WTC11 (cell line): ENCODE results near the gene TRIM9. TPM values are rescaled to one million over a fixed set of nuclear protein-coding genes. Genes with fewer than 3 reads are reported as not detected.

ENCODE experiments used
- ATAC-seq: fragments of 200-7000 bp; cut with Tn5 transposase; 2 replicates; pipeline ENCODE4 v1.10.0; 2021; ENCODE audit warnings: mild to moderate bottlenecking, moderate library complexity
- CTCF ChIA-PET: fragments of 300-600 bp; sonication (Branson Sonifier 250); formaldehyde crosslinking; loops from one replicate; lab custom pipeline; 2021; ENCODE audit warnings: antibody characterized with exemption; lab: Charles Lee
- POLR2A ChIA-PET: fragments of 350-600 bp; sonication (Branson Sonifier 250); formaldehyde crosslinking; loops from one replicate; lab custom pipeline; 2021; ENCODE audit warnings: antibody characterized with exemption; lab: Charles Lee
- DNase-seq: peaks from one replicate; pipeline ENCODE4 v3.0.0; 2021; ENCODE audit warnings: low spot score
- H3K27ac Mint-ChIP-seq: 2 replicates; pipeline ENCODE4 v1.8.0; 2021; ENCODE audit warnings: mixed read lengths
- H3K27me3 Mint-ChIP-seq: 2 replicates; pipeline ENCODE4 v1.8.0; 2021; ENCODE audit warnings: low read depth, mild to moderate bottlenecking, moderate library complexity, mixed read lengths
- H3K36me3 Mint-ChIP-seq: 2 replicates; pipeline ENCODE4 v1.8.0; 2021; ENCODE audit warnings: mixed read lengths
- H3K4me1 Mint-ChIP-seq: 2 replicates; pipeline ENCODE4 v1.8.0; 2022; ENCODE audit warnings: mixed read lengths
- H3K4me3 Mint-ChIP-seq: 2 replicates; pipeline ENCODE4 v1.8.0; 2021; ENCODE audit warnings: mild to moderate bottlenecking, moderate library complexity, mixed read lengths
- H3K9me3 Mint-ChIP-seq: 2 replicates; pipeline ENCODE4 v1.8.0; 2021; ENCODE audit warnings: mixed read lengths
- GRHL2 ChIP-seq: fragments of 250-450 bp; sonication (Bioruptor Pico); IDR thresholded peaks from 2 replicates; pipeline ENCODE4 v1.8.0; 2022; ENCODE audit warnings: mild to moderate bottlenecking, moderate library complexity; ENCODE audit not compliant: insufficient replicate concordance, severe bottlenecking
- MXD4 ChIP-seq: fragments of 250-450 bp; sonication (Bioruptor Pico); IDR thresholded peaks from 2 replicates; pipeline ENCODE4 v1.8.0; 2021; ENCODE audit warnings: mild to moderate bottlenecking, moderate library complexity, borderline replicate concordance
- NFATC4 ChIP-seq: fragments of 250-450 bp; sonication (Bioruptor Pico); IDR thresholded peaks from 2 replicates; pipeline ENCODE4 v1.9.0; 2021; ENCODE audit warnings: mild to moderate bottlenecking
- NFE2L1 ChIP-seq: sonication (generic); formaldehyde crosslinking; IDR thresholded peaks from 2 replicates; pipeline ENCODE4 v1.8.1; 2023; ENCODE audit warnings: missing genetic modification reagents
- RORB ChIP-seq: fragments of 250-450 bp; sonication (Bioruptor Pico); IDR thresholded peaks from 2 replicates; pipeline ENCODE4 v1.9.0; 2021; ENCODE audit warnings: mild to moderate bottlenecking
- SP1 ChIP-seq: sonication (generic); formaldehyde crosslinking; conservative IDR thresholded peaks from 2 replicates; pipeline ENCODE4 v1.8.1; 2022; ENCODE audit warnings: missing genetic modification reagents
- TEAD1 ChIP-seq: sonication (generic); formaldehyde crosslinking; IDR thresholded peaks from 2 replicates; pipeline ENCODE4 v1.8.0; 2022; ENCODE audit warnings: mild to moderate bottlenecking, missing genetic modification reagents
- ZNF219 ChIP-seq: sonication (generic); formaldehyde crosslinking; IDR thresholded peaks from 2 replicates; pipeline ENCODE4 v1.8.0; 2023; ENCODE audit warnings: missing genetic modification reagents, mild to moderate bottlenecking, borderline replicate concordance
- total RNA-seq: library from RNA; stranded (reverse); gene quantifications from 3 replicates; pipeline ENCODE4 v1.2.3, GENCODE V29; 2021
- TF ChIP-seq, protein P1 (sequence below): sonication (generic); formaldehyde crosslinking; IDR thresholded peaks from 2 replicates; pipeline ENCODE4 v1.8.1; 2022; ENCODE audit warnings: missing genetic modification reagents, borderline replicate concordance
- TF ChIP-seq, protein P2 (sequence below): sonication (generic); formaldehyde crosslinking; IDR thresholded peaks from 2 replicates; pipeline ENCODE4 v1.8.1; 2023; ENCODE audit warnings: mild to moderate bottlenecking, missing genetic modification reagents, moderate library complexity
- TF ChIP-seq, protein P3 (sequence below): fragments of 250-450 bp; sonication (Bioruptor Pico); conservative IDR thresholded peaks from 2 replicates; pipeline ENCODE4 v1.9.0; 2021; ENCODE audit warnings: mild to moderate bottlenecking
- TF ChIP-seq, protein P4 (sequence below): sonication (generic); formaldehyde crosslinking; IDR thresholded peaks from 2 replicates; pipeline ENCODE4 v1.8.1; 2022; ENCODE audit warnings: mild to moderate bottlenecking, moderate library complexity, missing genetic modification reagents
- TF ChIP-seq, protein P5 (sequence below): sonication (generic); formaldehyde crosslinking; IDR thresholded peaks from 2 replicates; pipeline ENCODE4 v1.8.1; 2023; ENCODE audit warnings: mild to moderate bottlenecking, missing genetic modification reagents
- TF ChIP-seq, protein P6 (sequence below): sonication (generic); formaldehyde crosslinking; IDR thresholded peaks from 2 replicates; pipeline ENCODE4 v1.8.0; 2022; ENCODE audit warnings: mild to moderate bottlenecking, missing genetic modification reagents
- TF ChIP-seq, protein P7 (sequence below): sonication (generic); formaldehyde crosslinking; IDR thresholded peaks from 2 replicates; pipeline ENCODE4 v1.8.1; 2022; ENCODE audit warnings: low read depth, missing genetic modification reagents, borderline replicate concordance
- TF ChIP-seq, protein P8 (sequence below): sonication (generic); formaldehyde crosslinking; IDR thresholded peaks from 2 replicates; pipeline ENCODE4 v1.8.0; 2023; ENCODE audit warnings: missing genetic modification reagents

Gene TRIM9
- total RNA-seq, 1 experiment from 2014 or later: 4.0 TPM

DNA sequence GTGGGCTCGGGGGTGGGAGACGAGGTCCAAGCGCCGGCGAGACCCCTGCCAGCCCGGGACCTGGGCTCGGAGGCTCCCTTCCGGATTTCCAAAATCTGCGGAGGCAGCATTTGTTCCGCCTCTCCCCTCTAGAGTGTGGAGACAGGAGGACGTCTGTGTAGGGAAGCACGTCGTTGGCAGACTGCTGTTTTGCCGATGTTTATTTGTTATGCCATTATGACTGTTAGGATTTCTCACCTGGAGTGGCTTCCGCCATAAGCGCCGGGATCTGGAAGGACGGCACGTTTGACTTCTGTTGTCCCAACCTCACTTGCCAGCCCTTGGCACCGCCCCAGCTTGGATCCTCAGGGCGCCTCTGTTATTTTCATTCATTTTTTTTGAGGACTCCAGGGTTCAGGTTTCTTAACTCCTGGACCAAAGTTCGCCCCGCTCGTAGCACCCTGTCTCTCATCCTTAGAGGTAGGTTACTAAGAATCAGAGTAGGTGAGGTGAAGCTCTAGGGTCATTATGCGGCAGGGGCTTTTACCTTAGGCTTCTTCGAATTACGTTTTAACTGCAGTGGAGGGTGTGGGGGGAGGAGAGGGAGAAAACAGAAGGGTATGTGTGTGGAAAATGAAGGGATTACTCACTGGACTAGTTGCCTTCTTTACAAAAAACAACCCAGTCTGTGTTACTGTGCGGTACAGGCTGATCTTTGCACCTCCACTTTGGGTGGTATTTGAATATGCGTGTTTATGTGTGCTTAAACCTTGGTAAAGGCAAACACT is 150.1 kb downstream of the TRIM9 start:
- H3K4me3 Mint-ChIP-seq: peak overlapping the region; percentile 82
- TF ChIP-seq, protein P1, sequence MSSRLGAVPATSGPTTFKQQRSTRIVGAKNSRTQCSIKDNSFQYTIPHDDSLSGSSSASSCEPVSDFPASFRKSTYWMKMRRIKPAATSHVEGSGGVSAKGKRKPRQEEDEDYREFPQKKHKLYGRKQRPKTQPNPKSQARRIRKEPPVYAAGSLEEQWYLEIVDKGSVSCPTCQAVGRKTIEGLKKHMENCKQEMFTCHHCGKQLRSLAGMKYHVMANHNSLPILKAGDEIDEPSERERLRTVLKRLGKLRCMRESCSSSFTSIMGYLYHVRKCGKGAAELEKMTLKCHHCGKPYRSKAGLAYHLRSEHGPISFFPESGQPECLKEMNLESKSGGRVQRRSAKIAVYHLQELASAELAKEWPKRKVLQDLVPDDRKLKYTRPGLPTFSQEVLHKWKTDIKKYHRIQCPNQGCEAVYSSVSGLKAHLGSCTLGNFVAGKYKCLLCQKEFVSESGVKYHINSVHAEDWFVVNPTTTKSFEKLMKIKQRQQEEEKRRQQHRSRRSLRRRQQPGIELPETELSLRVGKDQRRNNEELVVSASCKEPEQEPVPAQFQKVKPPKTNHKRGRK (CRISPR knock-in tag): no peak
- TF ChIP-seq, protein P2, sequence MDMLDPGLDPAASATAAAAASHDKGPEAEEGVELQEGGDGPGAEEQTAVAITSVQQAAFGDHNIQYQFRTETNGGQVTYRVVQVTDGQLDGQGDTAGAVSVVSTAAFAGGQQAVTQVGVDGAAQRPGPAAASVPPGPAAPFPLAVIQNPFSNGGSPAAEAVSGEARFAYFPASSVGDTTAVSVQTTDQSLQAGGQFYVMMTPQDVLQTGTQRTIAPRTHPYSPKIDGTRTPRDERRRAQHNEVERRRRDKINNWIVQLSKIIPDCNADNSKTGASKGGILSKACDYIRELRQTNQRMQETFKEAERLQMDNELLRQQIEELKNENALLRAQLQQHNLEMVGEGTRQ: no peak
- TF ChIP-seq, protein P3, sequence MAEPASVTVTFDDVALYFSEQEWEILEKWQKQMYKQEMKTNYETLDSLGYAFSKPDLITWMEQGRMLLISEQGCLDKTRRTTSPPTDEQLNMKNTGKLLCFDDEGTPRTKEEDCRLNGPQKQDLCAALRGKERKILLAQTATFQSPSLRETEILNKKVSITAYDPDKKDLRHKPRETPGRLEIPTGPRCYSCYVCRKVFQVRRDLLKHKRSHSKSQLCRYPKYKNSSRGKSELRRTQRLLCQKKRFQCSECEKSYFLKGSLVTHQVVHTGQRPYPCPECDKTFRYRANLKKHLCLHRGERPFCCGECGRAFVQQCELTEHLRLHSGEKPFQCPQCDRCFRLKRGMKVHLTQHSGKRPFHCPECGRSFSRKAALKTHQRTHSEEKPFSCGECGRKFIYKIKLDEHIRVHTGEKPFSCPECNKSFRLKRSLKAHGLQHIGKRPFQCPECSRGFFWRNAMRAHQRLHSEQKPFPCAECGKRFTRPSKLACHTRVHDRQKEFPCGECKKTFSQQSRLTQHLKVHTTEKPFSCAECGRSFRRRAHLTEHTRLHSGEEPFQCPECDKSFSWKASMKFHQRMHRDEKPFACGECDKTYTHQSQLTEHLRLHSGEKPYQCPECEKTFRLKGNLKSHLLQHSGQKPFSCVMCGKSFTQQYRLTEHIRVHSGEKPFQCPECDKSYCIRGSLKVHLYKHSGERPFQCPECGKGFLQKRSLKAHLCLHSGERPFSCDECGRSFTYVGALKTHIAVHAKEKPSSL (CRISPR knock-in tag): no peak
- TF ChIP-seq SP1 (CRISPR knock-in tag) (no peak), NFE2L1 (no peak), RORB (CRISPR knock-in tag) (no peak), TEAD1 (CRISPR knock-in tag) (no peak), ZNF219 (CRISPR knock-in tag) (no peak), NFATC4 (no peak), GRHL2 (no peak), MXD4 (no peak)
- TF ChIP-seq, protein P4, sequence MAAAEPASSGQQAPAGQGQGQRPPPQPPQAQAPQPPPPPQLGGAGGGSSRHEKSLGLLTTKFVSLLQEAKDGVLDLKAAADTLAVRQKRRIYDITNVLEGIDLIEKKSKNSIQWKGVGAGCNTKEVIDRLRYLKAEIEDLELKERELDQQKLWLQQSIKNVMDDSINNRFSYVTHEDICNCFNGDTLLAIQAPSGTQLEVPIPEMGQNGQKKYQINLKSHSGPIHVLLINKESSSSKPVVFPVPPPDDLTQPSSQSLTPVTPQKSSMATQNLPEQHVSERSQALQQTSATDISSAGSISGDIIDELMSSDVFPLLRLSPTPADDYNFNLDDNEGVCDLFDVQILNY (CRISPR knock-in tag): no peak
- TF ChIP-seq, protein P5, sequence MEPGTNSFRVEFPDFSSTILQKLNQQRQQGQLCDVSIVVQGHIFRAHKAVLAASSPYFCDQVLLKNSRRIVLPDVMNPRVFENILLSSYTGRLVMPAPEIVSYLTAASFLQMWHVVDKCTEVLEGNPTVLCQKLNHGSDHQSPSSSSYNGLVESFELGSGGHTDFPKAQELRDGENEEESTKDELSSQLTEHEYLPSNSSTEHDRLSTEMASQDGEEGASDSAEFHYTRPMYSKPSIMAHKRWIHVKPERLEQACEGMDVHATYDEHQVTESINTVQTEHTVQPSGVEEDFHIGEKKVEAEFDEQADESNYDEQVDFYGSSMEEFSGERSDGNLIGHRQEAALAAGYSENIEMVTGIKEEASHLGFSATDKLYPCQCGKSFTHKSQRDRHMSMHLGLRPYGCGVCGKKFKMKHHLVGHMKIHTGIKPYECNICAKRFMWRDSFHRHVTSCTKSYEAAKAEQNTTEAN (CRISPR knock-in tag): no peak
- TF ChIP-seq, protein P6, sequence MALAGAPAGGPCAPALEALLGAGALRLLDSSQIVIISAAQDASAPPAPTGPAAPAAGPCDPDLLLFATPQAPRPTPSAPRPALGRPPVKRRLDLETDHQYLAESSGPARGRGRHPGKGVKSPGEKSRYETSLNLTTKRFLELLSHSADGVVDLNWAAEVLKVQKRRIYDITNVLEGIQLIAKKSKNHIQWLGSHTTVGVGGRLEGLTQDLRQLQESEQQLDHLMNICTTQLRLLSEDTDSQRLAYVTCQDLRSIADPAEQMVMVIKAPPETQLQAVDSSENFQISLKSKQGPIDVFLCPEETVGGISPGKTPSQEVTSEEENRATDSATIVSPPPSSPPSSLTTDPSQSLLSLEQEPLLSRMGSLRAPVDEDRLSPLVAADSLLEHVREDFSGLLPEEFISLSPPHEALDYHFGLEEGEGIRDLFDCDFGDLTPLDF: no peak
- TF ChIP-seq, protein P7, sequence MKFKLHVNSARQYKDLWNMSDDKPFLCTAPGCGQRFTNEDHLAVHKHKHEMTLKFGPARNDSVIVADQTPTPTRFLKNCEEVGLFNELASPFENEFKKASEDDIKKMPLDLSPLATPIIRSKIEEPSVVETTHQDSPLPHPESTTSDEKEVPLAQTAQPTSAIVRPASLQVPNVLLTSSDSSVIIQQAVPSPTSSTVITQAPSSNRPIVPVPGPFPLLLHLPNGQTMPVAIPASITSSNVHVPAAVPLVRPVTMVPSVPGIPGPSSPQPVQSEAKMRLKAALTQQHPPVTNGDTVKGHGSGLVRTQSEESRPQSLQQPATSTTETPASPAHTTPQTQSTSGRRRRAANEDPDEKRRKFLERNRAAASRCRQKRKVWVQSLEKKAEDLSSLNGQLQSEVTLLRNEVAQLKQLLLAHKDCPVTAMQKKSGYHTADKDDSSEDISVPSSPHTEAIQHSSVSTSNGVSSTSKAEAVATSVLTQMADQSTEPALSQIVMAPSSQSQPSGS: no peak
- TF ChIP-seq, protein P8, sequence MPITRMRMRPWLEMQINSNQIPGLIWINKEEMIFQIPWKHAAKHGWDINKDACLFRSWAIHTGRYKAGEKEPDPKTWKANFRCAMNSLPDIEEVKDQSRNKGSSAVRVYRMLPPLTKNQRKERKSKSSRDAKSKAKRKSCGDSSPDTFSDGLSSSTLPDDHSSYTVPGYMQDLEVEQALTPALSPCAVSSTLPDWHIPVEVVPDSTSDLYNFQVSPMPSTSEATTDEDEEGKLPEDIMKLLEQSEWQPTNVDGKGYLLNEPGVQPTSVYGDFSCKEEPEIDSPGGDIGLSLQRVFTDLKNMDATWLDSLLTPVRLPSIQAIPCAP (CRISPR knock-in tag): no peak
- DNase-seq: no peak
- peaks cover 27% of the 10 kb centered on the region for H3K4me1 Mint-ChIP-seq
- ATAC-seq: peak; percentile 6
- peaks cover 31% of the 10 kb centered on the region for H3K36me3 Mint-ChIP-seq
- POLR2A ChIA-PET: no interaction called here
- H3K9me3 Mint-ChIP-seq: 0 out of 2 replicates have a peak, but pooled peaks cover 5% of the 10 kb centered on the region
- H3K27me3 Mint-ChIP-seq: no peaks in the 10 kb centered on the region; the same call in 1 of the 2 replicates
- CTCF ChIA-PET: interaction anchor here (0.7 to 1.4 kb wide), 2 partner anchors 19 to 85 kb away, joined by 3 to 6 read pairs; no protein-coding TSS in a partner anchor
- H3K27ac Mint-ChIP-seq: peak overlapping the region; percentile 11; the same call in 1 of the 2 replicates
